ENCODE measurements around the gene ACTA2.

The ACTA2 gene

DNA sequence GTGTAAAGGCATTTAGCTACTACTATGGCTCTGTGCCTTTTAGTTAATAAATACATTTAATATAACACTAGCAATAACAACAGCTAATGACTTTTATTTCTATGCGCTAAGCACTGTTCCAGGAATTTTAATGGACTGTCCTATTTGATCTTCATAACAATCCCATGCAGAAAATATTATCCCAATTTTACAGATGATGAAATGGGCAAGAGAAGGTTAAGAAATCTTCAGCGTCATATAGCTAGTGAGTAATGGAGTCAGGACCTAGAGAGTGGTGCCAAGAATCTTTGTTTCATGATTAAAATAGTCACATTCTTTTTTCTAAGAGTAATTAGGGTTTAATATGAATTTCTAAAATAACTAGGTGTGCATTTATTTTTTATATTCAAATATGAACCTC lies 32.4 kb downstream of the ACTA2 start:
- no peak for DNase-seq (ENCODE audit: low read depth in 2 of 2)

DNA sequence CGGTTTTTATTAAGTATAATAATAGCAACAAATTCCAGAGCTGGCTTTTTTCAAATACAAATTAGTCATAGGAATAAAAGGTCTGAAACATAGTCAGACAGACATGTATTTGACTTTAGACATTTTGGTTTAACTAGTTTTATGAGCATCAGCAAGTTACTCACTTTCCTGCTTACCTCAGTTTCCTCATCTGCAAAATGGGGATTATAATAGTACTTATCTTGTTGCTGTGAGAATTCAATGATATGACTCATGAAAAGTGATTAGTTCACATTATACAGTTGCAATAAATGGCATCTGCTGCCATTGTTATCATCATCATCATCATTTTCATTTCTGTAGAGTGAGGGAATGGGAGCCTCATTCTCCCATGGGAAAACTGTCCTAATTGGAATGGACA lies 33.5 kb downstream of the ACTA2 start:
- no peak for DNase-seq (ENCODE audit: low read depth in 2 of 2)

DNA sequence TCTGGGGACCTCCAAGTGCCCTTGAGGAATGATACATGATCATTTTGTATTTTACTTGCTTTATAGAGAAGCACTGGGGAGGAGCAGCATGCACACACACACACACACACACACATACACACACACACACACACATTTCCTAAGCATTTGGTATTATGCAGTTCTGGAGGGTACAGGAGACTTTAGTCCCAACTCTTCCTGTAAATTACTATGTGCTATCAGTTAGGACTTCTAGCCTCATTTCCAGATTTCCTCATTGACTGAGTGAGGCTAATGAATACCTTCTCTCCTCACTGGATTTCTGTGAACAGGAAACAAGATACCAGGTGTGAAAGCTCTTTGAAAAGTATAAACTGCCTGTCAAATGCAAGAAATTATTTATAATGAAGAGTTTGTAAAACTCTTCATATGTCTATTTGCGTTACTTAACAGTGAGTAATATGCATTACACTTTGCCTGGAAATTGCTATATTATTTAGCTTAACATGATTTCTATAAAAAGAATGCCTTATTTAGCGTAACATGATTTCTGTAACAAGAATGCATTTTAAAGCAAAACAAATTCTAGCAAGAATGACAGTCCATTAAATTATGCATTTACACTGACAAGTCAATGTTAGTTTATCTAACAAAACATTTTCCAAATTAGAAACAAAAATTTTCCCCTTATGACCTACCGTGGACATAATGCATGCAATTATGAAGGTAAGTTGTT lies 34.2 kb downstream of the ACTA2 start:
- no peak for DNase-seq (ENCODE audit: low read depth in 2 of 2)

DNA sequence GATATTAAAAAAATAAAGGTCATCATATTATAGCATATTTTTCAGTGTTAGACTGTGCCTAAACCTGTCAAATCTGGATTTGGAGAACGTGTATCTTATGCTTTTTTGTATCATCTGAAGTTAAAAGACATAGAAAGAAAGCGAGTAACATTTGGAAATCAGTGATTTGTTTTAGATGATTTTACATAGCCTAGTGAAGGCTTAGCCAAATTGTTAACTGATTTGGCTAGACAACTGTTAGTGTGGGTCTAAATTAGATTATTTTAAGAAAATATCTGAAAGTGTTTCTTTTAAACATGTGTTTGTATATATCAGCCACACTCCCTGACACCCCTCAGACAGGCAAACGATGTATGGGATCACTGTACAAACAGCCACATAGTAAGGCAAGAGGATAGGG lies 35.6 kb downstream of the ACTA2 start:
- DNase-seq (ENCODE audit: low read depth in 2 of 2), result no peak

DNA sequence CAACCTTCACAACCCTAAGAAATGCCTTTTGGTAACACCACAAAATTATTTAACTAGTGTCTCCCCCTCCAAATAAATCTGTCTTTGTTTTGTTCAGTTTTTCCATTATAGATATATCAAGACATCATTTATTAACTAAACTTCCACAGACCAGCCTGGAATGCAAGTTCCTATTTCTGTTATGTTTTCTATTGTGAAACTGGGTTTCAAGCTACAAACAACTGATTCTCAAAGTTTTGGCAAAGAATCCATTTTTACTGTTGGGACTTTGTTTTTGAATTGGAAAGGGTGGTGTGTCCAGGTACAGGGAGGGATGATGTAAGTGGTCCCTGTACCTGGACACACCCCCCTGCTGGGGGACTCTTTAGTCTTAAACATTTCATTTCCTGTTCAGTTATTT lies 36.3 kb downstream of the ACTA2 start:
- no peak for DNase-seq (ENCODE audit: low read depth in 2 of 2)

DNA sequence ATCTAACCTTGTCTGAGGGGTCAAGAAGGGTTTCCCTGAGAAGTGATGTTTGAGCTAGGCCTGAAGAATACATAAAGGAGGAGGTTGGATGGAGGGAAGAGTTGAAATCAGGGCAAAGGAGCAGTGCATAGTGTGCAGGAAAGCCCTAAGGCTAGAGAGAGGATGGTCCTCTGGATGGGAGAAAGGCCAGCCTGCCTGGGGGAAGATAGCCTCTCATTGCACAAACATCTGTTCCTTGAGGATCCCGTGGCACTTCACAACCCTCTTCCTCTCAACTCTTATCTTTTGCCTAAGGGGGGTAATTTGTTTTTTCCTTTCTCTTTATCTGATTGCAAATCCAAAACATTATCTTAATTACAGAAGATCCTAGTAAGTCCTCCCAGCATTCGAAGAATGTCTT lies 36.8 kb downstream of the ACTA2 start:
- no peak for DNase-seq (ENCODE audit: low read depth in 2 of 2)

DNA sequence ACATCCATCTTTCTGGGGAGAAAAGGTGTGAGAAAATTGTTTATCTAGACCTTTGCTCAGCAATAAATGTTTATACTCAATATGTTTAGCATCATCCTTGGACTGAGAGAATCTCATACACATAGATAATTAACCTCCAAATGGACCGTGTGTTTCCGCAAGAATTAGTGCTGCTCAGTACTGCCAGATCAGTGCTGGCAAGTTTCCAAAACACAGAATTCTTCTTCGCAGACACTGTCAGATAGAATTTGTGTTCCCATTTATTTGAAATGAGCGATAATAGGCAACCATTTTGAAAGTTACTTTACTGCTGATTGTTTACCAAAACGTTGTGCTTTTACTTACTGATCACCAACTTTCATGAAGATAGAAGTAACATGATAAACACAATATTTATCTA lies 38.8 kb downstream of the ACTA2 start:
- DNase-seq (ENCODE audit: low read depth in 2 of 2), result no peak

DNA sequence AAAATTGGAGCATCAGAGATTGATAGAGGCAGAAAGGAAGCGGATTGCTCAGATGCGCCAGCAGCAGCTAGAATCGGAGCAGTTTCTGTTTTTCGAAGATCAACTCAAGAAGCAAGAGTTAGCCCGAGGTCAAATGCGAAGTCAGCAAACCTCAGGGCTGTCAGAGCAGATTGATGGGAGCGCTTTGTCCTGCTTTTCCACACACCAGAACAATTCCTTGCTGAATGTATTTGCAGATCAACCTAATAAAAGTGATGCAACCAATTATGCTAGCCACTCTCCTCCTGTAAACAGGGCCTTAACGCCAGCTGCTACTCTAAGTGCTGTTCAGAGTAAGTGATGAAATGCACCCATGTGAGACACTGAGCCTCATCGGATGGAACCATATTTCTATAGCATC lies 39.4 kb downstream of the ACTA2 start:
- DNase-seq (ENCODE audit: low read depth in 2 of 2), result no peak

DNA sequence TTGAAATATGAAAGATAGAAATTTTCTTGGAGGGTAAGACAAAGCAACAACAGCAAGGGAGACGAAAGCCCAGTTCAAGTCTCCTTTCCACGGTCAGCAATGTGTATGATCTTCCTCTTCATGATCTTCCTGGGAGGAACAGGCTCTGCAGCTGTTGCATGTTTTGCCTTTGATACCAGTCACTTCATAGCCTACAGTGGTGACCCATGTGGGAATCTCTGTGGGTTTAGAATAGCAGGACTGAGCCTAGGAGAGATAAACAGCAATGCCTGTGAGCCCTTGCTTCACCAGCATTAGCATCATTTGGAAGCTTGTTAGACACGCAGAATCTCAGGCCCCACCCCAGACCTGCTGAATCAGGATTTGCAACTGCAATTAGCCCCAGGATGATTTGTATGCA lies 40.7 kb downstream of the ACTA2 start:
- no peak for DNase-seq (ENCODE audit: low read depth in 2 of 2)

DNA sequence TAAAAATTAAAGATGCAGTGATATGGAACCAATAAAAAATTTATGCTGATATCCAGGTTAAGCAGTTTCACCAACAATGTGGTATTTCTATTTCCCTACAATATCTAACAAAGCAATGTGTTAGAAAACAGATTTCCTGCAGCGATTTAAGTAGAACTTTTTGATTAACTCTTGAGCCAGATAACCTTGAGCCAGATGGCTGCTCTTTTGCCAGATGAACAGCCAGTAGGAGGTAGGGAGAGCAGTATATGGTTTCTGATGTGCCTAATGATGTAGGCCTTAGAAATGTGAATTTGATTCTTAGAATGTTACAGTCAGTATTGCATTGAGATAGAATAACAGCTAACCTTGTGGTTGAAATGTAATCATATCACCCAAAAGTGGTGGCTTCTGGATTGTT lies 41.5 kb downstream of the ACTA2 start:
- DNase-seq (ENCODE audit: low read depth in 2 of 2), result no peak

DNA sequence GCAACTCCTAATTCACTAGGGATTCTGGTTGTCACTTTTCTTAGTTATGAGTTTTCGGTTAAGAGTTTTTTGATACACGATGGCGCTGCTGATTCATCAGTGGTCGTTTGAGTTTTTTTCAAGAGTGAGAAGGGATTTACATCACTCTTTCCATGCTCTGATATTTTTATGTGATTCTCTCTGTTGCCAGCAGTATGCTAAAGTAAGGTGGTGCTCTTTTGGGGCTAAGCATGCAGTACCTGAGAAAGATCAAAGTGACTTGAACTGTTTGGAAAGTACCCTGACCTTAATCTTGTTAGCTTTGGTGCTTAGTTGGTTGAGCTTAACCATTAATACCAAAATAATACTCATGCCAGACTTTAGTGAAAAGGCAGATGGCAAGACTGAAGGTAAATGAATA lies 44.4 kb downstream of the ACTA2 start:
- no peak for DNase-seq (ENCODE audit: low read depth in 2 of 2)

DNA sequence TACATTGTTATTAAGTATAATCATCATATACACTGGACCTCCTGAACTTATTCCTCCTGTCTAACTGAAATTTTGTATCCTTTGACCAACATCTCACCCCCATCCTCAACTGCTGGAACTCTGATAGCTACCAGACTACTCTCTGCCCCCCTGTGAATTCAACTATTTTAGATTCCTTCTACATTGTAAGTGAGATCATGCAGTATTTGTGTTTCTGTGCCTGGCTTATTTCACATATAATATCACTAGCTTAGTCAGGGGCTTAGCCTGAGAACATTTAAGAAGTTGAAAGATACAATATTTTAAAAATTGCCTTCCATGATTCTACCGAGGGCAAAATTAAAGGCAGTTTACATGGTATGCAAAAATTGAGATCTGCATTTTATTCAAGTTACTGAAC lies 45.7 kb downstream of the ACTA2 start:
- no peak for DNase-seq (ENCODE audit: low read depth in 2 of 2)

DNA sequence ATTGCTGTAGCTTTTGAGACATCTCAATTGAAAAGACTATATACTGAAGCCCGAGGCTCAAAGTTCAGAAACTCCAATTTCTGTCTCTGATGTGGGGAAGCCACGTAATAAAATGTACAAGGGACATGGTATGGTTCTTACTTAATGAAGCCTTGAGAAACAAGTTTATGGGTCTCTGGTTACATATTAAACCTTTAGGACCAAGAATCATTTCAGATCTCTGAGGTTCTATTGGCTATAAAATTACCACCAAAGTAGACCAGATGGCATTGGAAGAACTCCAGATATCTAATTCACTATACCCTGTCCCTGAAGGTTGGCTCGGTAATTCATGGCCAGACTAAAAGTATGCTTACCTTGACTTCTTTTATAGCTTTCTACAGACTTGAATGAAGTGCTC lies 48.9 kb downstream of the ACTA2 start:
- DNase-seq (ENCODE audit: low read depth in 2 of 2), result no peak

DNA sequence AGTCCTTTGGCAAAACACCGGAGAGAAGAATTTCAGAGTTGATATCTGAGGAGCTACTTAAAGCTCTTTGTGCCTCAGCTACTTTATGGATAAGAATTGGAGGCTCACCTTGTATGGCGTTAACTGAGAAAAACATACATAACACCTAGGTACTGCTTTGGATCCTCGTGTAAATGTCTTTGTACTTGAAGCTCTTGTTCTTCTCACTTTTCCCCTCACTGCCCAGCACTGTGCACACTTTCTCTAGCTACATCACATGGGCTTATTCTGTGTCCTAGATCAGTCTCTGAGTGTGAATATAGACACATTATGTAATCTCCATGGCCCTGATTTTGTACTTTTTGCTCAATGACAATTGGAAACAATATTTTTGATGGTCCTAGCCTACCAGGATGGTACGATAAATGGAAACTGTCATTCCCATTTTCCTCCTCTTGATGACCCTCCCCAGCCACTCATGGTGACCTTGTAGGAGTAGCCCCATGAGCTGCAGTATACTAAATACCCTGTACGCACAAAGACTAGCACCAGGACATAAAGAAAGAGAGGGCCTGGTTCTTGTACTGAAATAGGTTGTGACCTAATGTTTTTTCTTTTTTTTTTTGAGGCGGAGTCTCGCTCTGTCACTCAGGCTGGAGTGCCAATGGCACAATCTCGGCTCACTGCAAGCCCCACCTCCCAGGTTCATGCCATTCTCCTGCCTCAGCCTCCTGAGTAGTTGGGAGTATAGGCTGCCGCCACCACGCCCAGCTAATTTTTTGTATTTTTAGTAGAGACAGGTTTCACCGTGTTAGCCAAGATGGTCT lies 50.4 kb downstream of the ACTA2 start:
- DNase-seq (ENCODE audit: low read depth in 2 of 2), result no peak

DNA sequence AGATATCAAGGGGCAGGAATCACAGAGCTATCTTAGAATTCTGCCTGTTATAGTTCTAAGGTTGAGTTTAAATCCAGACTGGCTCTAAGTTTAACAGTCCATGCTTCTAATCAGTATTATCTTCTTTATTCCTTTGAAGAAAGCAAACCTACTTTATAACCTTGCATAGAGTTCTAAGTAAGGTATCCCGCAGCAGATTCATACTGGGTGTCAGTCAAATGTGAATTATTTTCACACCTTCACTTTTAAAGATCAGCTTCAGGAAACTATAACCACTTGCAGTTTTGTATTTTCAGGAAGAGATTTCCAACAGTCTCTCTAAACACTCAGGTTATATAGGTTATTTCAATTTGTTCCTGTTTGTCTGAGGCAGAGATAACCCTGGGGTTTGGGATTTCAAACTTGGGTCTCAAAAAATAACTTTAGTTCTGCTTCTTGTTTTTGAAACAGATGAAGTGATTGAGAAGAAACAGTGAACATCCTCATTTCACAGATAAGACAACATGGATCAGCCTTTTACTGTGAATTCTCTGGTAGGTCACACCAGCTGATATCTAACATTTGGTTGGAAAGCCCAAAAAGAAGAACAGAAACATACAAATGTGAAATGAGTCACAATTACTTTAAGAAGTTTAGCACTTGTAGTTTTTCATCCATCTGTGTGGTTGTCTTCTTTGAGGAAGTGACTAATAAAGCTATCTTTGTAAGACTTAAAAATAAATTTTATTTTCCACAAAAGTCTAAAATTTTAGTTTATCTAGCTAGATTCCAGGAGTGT lies 51.2 kb downstream of the ACTA2 start:
- DNase-seq (ENCODE audit: low read depth in 2 of 2), result no peak

DNA sequence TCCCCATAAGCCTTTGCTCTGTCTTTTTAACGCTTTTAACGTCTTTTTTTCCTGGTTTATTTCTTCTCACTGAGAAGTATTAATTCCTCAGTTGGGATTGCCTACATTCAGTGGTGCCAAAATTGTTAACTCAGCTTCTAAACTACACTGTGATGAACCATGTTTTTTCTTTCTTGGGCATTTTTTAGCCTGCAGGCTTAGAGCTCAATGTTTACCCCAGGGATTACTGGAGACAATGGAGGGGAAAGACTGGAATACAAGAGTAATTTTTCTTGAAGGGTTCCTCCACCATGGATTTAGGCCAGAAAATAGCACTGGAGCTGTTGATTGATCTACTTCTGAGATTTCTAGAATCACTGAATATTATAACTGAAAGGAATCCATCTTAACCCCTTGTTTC lies 52.7 kb downstream of the ACTA2 start:
- DNase-seq (ENCODE audit: low read depth in 2 of 2), result no peak

DNA sequence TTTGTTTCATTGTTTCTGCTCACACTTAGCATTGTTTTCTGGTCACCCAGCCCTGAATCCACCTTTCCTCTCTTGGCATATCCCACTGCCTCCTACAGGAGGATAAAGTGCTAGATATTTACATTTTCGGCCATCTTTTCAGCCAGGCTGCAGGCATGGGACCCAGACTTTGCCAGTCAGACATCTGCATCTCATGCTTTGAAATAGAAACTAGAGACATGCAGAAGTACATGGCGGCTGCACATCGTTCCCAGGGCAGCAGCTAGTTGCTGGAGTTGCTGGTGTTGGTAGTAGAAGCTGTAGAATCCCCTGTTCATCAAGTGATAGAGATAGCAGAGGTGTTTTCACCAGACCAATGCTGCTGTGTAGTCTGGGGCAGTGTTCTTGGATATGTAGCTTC lies 53.8 kb downstream of the ACTA2 start:
- DNase-seq (ENCODE audit: low read depth in 2 of 2), result no peak

DNA sequence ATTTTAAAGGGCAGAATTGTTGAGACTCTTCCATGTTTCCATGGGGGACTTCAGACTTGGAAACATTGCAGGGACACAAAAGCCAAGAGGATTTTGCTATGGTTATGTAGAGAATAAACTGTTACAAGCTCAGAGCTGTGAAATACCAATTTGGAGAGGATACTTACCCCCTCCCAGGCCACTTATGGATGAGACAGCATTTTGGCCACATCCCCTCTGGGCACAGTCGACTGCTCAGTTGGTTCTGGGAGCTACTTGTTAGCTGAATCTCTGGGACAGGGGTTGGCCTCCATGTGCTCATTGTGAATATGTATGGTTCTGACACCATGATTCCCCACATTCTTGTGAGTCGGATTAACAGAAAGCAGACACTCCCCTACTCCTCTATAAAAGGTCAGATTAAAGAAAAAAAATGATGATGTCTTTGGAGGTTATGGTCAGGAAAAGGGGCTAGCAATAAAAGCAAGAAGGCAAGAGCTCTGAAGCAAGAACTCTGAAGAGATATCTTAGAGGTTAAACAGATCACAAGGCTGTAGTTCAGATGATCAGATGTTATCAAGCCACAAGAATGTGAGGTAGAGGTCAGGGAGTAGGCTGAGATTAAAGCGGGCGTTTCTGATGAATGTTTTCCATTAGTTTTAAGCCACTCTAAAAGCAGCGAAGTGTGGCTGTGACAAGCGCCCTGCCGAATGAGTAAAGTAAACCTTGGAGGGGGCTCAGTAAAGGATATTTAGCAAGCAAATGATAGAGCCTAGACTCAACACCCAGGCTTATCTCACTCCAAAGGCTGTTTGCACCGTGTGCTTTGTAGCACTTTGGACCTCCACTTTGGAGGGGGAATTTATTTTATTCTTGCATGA lies 55.3 kb downstream of the ACTA2 start:
- no peak for DNase-seq (ENCODE audit: low read depth in 2 of 2)

DNA sequence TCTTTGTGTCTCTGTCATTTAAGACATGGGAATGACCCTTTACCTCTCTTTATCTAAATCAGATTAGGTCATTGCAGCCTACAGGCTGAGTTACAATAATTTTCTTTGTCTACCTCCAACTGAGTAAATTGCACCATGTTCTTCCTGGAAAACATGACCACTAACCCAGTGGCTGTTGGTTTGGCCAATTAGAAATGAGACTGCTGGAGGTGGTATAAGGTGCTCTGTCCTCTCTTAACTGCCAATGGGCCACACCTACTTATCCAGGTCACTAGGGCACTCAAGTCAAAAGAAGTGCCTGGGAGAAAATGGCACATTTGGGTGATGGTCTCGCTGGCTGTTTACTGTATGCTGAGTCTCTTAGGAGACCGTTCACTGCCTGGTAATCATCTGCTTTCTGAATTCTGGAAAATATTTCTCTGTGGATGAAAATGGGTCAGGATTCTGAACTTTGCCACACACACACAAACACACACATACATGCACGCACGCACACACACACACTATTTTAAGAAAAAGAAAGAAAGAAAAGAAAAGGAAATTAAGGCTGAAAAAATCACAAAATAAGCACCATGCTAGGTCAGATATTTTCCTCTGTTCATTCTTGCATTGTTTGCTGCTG lies 56.1 kb downstream of the ACTA2 start:
- DNase-seq (ENCODE audit: low read depth in 2 of 2), result no peak

DNA sequence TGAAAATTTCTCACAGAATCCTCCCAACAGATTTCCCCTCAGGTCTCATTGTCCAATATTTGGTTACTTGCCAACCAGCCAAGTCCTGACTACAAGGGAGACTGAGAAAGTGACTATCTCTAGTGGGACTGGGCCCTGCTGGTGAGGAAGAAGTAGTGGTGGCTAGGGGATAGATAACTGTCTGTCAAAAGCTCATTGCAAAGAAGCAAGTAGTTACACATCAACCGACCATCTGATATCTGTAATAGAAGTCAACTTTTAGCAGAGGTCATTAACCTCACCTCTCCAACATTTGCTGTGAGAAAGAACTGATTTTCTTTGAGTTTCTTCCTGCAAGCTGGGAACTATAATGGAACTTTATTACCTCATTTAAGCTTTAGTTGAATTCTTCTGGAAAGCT lies 57.3 kb downstream of the ACTA2 start:
- no peak for DNase-seq (ENCODE audit: low read depth in 2 of 2)

DNA sequence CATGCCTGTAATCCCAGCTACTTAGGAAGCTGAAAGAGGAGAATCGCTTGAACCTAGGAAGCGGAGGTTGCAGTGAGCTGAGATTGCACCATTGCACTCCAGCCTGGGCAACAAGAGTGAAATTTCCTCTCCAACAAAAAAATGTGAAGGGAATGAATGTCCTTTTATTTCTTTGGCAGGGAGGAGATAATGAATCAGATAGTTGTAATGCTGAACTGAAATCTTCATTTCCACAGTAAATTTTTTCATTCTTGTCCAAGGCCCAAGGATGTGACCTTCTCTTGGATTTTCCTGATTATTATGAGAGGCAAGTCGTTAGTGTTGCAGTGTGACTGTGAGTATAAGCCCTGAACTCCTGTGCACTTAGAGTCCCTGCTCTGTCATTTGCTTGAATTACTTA lies 59.0 kb downstream of the ACTA2 start:
- DNase-seq (ENCODE audit: low read depth in 2 of 2), result no peak

Measured in stimulated activated CD4-positive, alpha-beta T cell treated with anti-CD3 and anti-CD28 coated beads, Interleukin-12 subunit alpha, Interleukin-12 subunit beta, amount 100 ng/mL, for 24 hours (primary cell).